Subcutaneous abdominal adipose tissue (tissue), 5 donors: Measurements from ENCODE around the gene C1orf174.

ENCODE experiments used
- H3K27ac ChIP-seq: one replicate; pipeline ENCODE4 v1.7.0; 2013; ENCODE audit warnings: low read depth, mild to moderate bottlenecking, inconsistent platforms, low read length, moderate library complexity
- H3K27me3 ChIP-seq, 5 donors: one replicate each; pipeline ENCODE4 v1.7.0; 2013; ENCODE audit warnings: low read length in 5 of 5, inconsistent platforms in 1 of 5; ENCODE audit not compliant: control insufficient read depth in 5 of 5, insufficient read depth in 4 of 5
- H3K36me3 ChIP-seq, 5 donors: one replicate each; pipeline ENCODE4 v1.7.0; 2013; ENCODE audit warnings: low read length in 5 of 5; ENCODE audit not compliant: control insufficient read depth in 5 of 5, insufficient read depth in 5 of 5
- H3K4me1 ChIP-seq, 5 donors: one replicate each; pipeline ENCODE4 v1.7.0; 2013; ENCODE audit warnings: low read length in 5 of 5, mild to moderate bottlenecking in 3 of 5, moderate library complexity in 1 of 5; ENCODE audit not compliant: control insufficient read depth in 5 of 5, insufficient read depth in 5 of 5
- H3K4me3 ChIP-seq, 5 donors: one replicate each; pipeline ENCODE4 v1.7.0; 2013; ENCODE audit warnings: low read length in 5 of 5, low read depth in 1 of 5
- H3K9ac ChIP-seq, 5 donors: one replicate each; pipeline ENCODE4 v1.7.0; 2013; ENCODE audit warnings: low read length in 5 of 5, mild to moderate bottlenecking in 4 of 5, moderate library complexity in 3 of 5
- H3K9me3 ChIP-seq, 5 donors: one replicate each; pipeline ENCODE4 v1.7.0; 2013; ENCODE audit warnings: low read length in 5 of 5; ENCODE audit not compliant: control insufficient read depth in 5 of 5
- donor health status: healthy.
- donor health status: healthy.
- donor health status: healthy.
- donor health status: healthy.
- donor health status: healthy.

Gene C1orf174

DNA sequence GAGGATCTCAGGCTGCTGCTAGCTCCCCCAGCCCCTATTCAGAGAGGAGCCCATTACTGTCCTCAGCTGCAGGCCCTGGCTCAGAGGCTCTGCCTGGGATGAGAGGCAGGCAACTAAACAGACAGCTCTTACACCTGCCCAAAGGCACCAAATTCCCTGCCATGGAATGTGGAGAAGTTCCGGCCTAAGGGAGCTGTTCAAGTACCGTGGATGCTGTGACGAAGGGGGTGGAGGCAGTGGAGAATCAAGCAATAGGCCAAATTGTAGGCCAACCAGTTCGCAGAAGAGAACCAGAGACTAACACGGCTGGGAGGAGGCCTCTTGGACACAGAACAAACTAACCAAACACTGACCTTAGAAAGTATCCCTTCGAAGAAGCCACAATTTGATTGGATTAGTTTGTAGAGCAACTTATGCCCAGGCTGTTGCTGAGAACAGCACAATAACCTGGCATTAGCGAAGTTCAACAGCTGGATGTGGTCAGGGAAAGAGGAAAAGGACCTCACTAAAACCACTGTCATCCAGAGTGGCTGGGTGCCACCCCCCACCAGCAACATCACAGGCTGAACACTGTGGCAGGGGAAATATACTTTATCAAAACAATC lies 3.6 kb downstream of the C1orf174 start:
- Histone ChIP-seq H3K27me3 (peaks cover 0 to 4% (median 0%) of the 10 kb centered on the region in 5 donors), H3K36me3 (peaks cover 0 to 19% (median 6%) of the 10 kb centered on the region in 5 donors), H3K4me1 (peaks cover 7 to 21% (median 17%) of the 10 kb centered on the region in 5 donors), H3K4me3 (no peak overlapping the region), H3K27ac (no peak overlapping the region), H3K9ac (no peak overlapping the region), H3K9me3 (peaks cover 0 to 14% (median 4%) of the 10 kb centered on the region in 5 donors)

DNA sequence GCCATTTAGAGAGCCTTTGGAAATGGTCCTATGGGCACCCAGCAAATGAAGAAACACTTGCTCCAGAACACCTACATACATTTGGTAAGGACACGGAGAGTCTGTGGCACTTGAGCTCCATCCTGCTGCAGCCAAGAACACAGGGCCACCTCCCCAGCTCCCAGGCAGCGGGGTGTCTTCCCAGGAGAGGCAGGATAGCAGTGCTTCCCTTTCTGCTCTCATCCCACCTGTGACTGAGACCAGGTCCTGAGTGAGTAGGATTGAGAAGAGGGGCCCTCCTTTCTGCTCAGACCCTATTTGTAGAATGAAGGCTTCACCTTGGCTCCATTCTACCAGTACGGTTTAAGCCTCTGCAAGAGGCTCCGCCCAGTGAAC lies 4.1 kb downstream of the C1orf174 start:
- Histone ChIP-seq H3K36me3 (peaks cover 0 to 25% (median 10%) of the 10 kb centered on the region in 5 donors), H3K27me3 (peaks cover 0 to 4% (median 0%) of the 10 kb centered on the region in 5 donors), H3K27ac (no peak overlapping the region), H3K9me3 (peaks cover 0 to 14% (median 4%) of the 10 kb centered on the region in 5 donors), H3K9ac (no peak overlapping the region), H3K4me1 (peaks cover 8 to 20% (median 17%) of the 10 kb centered on the region in 5 donors), H3K4me3 (no peak overlapping the region)

DNA sequence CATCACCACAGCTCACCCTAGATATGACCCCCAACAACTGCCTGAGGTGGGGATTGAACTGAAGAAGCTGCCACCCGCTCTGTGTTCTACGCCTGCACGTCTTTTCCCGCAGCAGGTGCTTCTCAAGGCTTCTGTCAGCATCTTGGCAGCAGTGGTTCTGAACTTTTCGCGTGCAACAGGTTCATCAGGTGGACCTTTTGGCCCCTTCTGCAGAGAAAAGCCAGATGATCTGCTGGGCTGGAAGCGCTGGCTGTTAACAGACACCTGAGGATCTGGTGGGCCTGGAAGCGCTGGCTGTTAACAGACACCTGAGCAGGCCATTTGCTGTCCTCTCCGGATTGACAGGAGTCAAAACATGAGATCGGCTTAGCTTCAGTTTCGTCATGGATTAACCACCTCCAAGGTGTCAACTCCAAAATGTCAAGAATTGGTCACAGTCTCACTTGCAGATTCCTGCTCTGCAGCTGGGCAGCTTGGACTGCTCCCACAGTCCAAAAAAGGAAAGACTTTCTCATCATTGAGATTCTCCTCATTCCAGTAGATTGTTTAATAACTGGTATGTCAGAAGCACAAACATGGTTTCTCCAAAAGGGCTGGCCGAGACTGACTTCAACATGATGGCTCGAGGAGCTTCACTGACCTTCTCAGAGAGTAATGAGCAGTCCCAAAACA lies 4.7 kb downstream of the C1orf174 start:
- Histone ChIP-seq H3K27me3 (peaks cover 0 to 2% (median 0%) of the 10 kb centered on the region in 5 donors), H3K27ac (no peak overlapping the region), H3K9me3 (peaks cover 0 to 14% (median 4%) of the 10 kb centered on the region in 5 donors), H3K4me1 (peaks cover 5 to 22% (median 17%) of the 10 kb centered on the region in 5 donors), H3K36me3 (peaks cover 0 to 30% (median 16%) of the 10 kb centered on the region in 5 donors), H3K9ac (no peak overlapping the region), H3K4me3 (no peak overlapping the region)

DNA sequence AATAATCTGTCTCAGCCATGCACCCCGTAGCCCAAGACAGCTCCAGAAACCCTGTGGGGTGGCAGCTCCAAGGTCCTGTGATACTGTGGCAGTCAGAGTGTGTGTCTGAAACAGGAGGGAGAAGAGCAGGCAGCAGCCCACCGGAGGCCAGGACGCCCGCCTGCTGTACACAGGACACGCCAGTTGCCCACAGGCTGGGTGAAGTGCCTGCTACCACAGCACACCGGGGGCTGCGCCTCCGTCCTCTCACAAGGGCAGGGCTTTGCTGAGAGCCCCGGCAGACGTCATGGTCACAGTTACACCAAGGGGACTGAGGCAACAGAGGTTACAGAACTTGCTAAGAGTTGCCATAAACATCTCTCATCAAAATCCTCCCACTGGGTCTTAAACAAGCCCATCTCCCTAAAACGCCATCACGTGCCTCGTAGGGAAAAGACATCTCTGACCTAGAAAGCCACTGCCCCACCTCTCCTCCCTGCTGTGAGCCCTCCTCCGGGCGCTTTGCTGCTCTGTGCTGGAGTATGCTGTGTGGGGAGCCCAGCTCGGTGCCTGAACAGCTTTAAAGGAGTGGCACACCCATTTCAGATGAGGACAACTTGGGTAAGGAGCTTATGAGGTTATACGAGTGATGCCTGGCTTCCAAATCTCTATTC lies 5.3 kb downstream of the C1orf174 start:
- H3K27me3 ChIP-seq, result no peaks in the 10 kb centered on the region
- peaks cover 3 to 19% (median 16%) of the 10 kb centered on the region in 5 donors for H3K4me1 ChIP-seq
- peaks cover 0 to 36% (median 22%) of the 10 kb centered on the region in 5 donors for H3K36me3 ChIP-seq
- no peak overlapping the region for H3K4me3 ChIP-seq
- H3K27ac ChIP-seq, result no peak overlapping the region
- no peak overlapping the region for H3K9ac ChIP-seq
- peaks cover 0 to 14% (median 4%) of the 10 kb centered on the region in 5 donors for H3K9me3 ChIP-seq

DNA sequence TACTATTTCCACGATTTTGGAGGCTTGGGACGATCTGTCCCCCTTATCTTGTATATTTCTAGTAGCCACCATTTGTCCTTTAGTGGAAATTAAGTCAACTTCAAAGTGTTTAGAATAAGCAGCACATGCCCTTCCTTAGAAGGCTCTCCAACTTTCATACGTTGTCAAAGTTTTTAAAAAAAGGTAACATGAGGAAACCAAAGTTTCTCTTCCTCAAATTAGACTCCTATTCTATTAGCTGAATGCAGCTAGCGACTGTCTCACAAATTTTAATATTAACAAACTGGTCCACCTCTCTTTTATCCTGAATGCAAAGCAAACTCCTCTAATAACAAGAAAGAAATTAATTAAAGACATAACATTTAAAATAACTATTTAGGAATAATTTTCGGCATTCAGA lies 6.9 kb downstream of the C1orf174 start:
- Histone ChIP-seq H3K4me3 (no peak overlapping the region), H3K9ac (no peak overlapping the region), H3K36me3 (peaks cover 0 to 51% (median 33%) of the 10 kb centered on the region in 5 donors), H3K27ac (no peak overlapping the region), H3K4me1 (peaks cover 1 to 12% (median 7%) of the 10 kb centered on the region in 5 donors), H3K9me3 (peaks cover 0 to 10% (median 4%) of the 10 kb centered on the region in 5 donors), H3K27me3 (no peaks in the 10 kb centered on the region)

DNA sequence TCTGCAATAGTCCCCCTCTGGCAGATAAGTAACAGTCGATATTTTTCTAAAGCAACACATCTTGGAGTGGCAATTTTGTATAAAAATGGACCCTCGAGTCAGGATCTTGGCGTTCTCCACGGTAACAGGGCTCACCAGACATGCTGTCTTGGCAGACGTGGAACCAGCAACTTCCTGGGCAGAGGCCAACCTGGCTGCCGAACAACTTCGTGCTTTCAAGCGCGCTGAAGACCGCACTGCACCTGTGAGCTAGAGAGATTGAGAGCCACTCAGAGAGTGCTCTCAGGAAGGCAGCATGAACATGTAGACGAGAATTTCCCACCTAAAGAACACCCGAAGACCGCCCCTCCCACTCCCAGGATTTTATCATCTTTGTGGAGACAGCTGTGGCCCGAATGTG lies 7.3 kb downstream of the C1orf174 start:
- H3K4me3 ChIP-seq, result no peak overlapping the region
- peaks cover 0 to 6% (median under 1%) of the 10 kb centered on the region in 5 donors for H3K9me3 ChIP-seq
- H3K27ac ChIP-seq, result no peak overlapping the region
- no peaks in the 10 kb centered on the region for H3K27me3 ChIP-seq
- peaks cover 4 to 56% (median 35%) of the 10 kb centered on the region in 5 donors for H3K36me3 ChIP-seq
- H3K9ac ChIP-seq, result peak overlapping the region in 1 of 5 donors; percentile 7
- peaks cover 1 to 12% (median 7%) of the 10 kb centered on the region in 5 donors for H3K4me1 ChIP-seq

DNA sequence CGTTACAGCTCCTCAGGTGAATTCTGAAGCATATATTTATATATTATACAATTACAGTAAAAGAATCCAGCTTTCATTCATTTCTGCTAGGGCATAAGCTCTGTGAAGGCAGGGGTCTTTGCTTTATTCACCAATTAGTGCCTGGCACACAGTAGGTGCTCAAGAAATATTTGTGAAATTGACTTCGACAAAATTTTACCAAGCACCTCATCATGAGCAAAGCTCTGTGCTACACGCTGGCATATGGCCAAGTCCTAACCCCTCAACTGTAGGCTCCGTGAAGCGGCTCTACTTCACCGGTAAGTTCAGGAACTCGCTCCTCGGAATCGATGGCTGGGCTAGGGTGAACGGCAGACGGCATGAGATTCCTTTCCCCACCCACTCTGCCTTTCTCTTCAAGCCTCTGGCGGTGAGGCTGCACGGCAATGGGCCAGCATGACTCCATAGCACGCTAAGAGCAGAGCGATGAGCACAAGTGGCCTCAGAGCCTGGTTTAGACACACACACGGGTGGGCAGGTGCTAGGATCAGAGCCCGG lies 8.7 kb downstream of the C1orf174 start:
- Histone ChIP-seq H3K4me3 (no peak overlapping the region), H3K27ac (no peak overlapping the region), H3K9ac (no peak overlapping the region), H3K4me1 (peaks cover 1 to 12% (median 7%) of the 10 kb centered on the region in 5 donors), H3K36me3 (peaks cover 4 to 64% (median 41%) of the 10 kb centered on the region in 5 donors), H3K27me3 (no peaks in the 10 kb centered on the region), H3K9me3 (no peaks in the 10 kb centered on the region)

DNA sequence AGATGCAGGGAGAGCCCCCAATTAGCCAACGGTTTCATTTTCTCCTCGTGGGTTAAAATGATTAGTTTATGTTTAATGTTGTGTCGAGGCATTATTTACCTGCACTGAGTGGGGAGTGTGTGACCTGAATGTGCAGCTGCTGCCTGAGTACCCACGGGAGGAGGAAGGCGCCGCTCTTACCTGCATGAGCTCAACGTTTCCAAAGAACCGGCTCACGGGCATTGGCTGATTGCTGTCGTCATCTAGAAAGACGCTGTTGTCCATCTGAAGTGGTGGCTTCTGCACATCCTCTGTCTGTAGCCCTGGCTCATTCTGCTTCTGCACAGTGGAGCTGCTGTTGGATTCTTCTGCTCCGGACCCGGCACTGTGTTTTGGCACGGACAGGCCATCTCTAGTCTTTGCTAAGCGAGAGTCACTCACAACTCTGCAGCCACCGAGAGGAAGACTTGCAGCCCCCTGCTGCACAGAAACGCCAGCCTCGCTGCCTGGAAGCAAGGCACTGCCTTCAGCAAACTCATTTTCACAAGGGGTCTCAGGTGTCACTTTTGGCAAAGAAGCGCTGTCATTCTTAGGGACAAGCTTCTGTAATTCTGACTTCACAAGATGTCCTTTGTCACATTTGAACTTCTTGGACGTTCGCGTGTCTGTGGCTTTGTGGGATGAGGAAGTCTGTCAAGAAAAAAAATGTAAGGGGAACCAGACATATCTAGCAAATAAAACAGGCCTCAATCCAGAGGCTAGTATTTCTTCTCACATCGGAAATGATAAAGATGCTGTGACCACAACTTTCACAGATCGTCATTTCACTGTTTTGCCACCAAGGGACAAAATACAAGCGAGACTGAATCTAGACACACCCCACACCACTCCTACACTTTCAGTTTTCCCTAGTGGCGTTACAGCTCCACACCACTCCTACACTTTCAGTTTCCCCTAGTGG lies 9.4 kb downstream of the C1orf174 start:
- Histone ChIP-seq H3K4me3 (no peak overlapping the region), H3K27me3 (no peaks in the 10 kb centered on the region), H3K27ac (no peak overlapping the region), H3K9ac (no peak overlapping the region), H3K36me3 (peaks cover 4 to 68% (median 49%) of the 10 kb centered on the region in 5 donors), H3K9me3 (no peaks in the 10 kb centered on the region), H3K4me1 (peaks cover 1 to 12% (median 7%) of the 10 kb centered on the region in 5 donors)

DNA sequence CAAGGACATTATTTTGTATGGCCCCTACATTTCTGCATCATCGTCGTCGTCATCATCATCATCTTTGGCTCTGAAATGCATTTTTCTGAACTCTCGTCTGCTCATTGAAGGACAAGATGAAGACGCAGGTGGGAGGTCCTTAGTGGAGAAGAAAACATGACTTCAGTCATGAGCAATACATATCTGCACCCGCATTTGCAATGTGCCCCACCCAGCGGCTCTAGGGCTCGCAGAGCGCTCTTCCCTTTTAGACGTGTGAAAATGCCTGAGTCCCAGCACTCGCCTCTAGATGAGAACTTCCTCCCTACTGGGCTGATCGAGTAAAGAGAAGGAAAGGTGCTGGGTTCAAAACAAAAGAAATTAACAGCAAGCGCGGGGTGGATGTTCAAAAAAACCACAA lies 10.1 kb downstream of the C1orf174 start:
- no peaks in the 10 kb centered on the region for H3K9me3 ChIP-seq
- no peak overlapping the region for H3K4me3 ChIP-seq
- no peak overlapping the region for H3K9ac ChIP-seq
- H3K27ac ChIP-seq, result no peak overlapping the region
- H3K4me1 ChIP-seq, result peaks cover 1 to 12% (median 7%) of the 10 kb centered on the region in 5 donors
- H3K36me3 ChIP-seq, result peaks cover 4 to 67% (median 49%) of the 10 kb centered on the region in 5 donors
- no peaks in the 10 kb centered on the region for H3K27me3 ChIP-seq
